ENCODE data around the gene UBASH3B.
A peak's percentile ranks its signal among the peaks of the same experiment; 100 is the strongest.

Gene UBASH3B

GRCh38 chr11:122782222-122782621, 126.7 kb downstream of the UBASH3B start:
- no peak for TF ChIP-seq CTCF (conservative IDR thresholded peaks at IDR 0.05; ENCODE audit: control insufficient read depth, insufficient read depth, low read depth, low read length)
- no peak for DNase-seq (ENCODE audit: low read depth)
- no peak overlapping the region for H3K4me3 ChIP-seq (ENCODE audit: control insufficient read depth, low read depth, low read length)

GRCh38 chr11:122784325-122784955, 128.9 kb downstream of the UBASH3B start:
- no peak for TF ChIP-seq CTCF (conservative IDR thresholded peaks at IDR 0.05; ENCODE audit: control insufficient read depth, insufficient read depth, low read depth, low read length)
- peak; percentile 99 for DNase-seq (ENCODE audit: low read depth)
- no peak overlapping the region for H3K4me3 ChIP-seq (ENCODE audit: control insufficient read depth, low read depth, low read length)

GRCh38 chr11:122785031-122785541, 129.6 kb downstream of the UBASH3B start:
- TF ChIP-seq CTCF (conservative IDR thresholded peaks at IDR 0.05; ENCODE audit: control insufficient read depth, insufficient read depth, low read depth, low read length), result no peak
- peak; percentile 40 for DNase-seq (ENCODE audit: low read depth)

GRCh38 chr11:122786896-122787295, 131.4 kb downstream of the UBASH3B start:
- DNase-seq (ENCODE audit: low read depth), result no peak
- TF ChIP-seq CTCF (conservative IDR thresholded peaks at IDR 0.05; ENCODE audit: control insufficient read depth, insufficient read depth, low read depth, low read length), result no peak
- H3K4me3 ChIP-seq (ENCODE audit: control insufficient read depth, low read depth, low read length), result no peak overlapping the region

More at GRCh38 chr11:122785031-122785541, 129.6 kb downstream of the UBASH3B start:
- H3K4me3 ChIP-seq (ENCODE audit: control insufficient read depth, low read depth, low read length), result no peak overlapping the region

- DNase-seq (ENCODE audit: low read depth), result no peak
- no peak overlapping the region for H3K4me3 ChIP-seq (ENCODE audit: control insufficient read depth, low read depth, low read length)
- TF ChIP-seq CTCF (conservative IDR thresholded peaks at IDR 0.05; ENCODE audit: control insufficient read depth, insufficient read depth, low read depth, low read length), result peak; percentile 26
Measured at GRCh38 chr11:122788781-122789535, 133.4 kb downstream of the UBASH3B start.

GRCh38 chr11:122789907-122790306, 134.4 kb downstream of the UBASH3B start:
- TF ChIP-seq CTCF (conservative IDR thresholded peaks at IDR 0.05; ENCODE audit: control insufficient read depth, insufficient read depth, low read depth, low read length), result no peak

More at GRCh38 chr11:122789907-122790306, 134.4 kb downstream of the UBASH3B start:
- H3K4me3 ChIP-seq (ENCODE audit: control insufficient read depth, low read depth, low read length), result no peak overlapping the region
- no peak for DNase-seq (ENCODE audit: low read depth)
